Endodermal cell (in vitro differentiated cells): Measurements from ENCODE around the gene TRIM72. TPM values are rescaled to one million over a fixed set of nuclear protein-coding genes. Genes with fewer than 3 reads are reported as not detected.

Experiments
- DNase-seq: peaks from one replicate; pipeline ENCODE4 v3.0.0-alpha.2; 2017
- H3K27ac ChIP-seq: 2 replicates; pipeline ENCODE4 v1.5.1; 2013; ENCODE audit warnings: mild to moderate bottlenecking, low read depth, low read length, moderate library complexity
- H3K27me3 ChIP-seq: 2 replicates; pipeline ENCODE4 v1.6.1; 2013; ENCODE audit warnings: mild to moderate bottlenecking, low read length, moderate library complexity; ENCODE audit not compliant: insufficient read depth, control insufficient read depth, poor library complexity, severe bottlenecking
- H3K36me3 ChIP-seq: 2 replicates; pipeline ENCODE4 v1.7.0; 2013; ENCODE audit warnings: mild to moderate bottlenecking, low read length, moderate library complexity; ENCODE audit not compliant: control insufficient read depth, insufficient read depth
- H3K4me1 ChIP-seq: one replicate; pipeline ENCODE4 v1.7.0; 2013; ENCODE audit warnings: low read length; ENCODE audit not compliant: control insufficient read depth, insufficient read depth
- H3K4me3 ChIP-seq: 2 replicates; pipeline ENCODE4 v1.5.1; 2013; ENCODE audit warnings: mild to moderate bottlenecking, low read length, moderate library complexity
- H3K9ac ChIP-seq: 2 replicates; pipeline ENCODE4 v1.6.1; 2013; ENCODE audit warnings: mild to moderate bottlenecking, low read length, moderate library complexity; ENCODE audit not compliant: poor library complexity, severe bottlenecking; ENCODE audit errors: extremely low read depth
- H3K9me3 ChIP-seq: 2 replicates; pipeline ENCODE4 v1.6.1; 2013; ENCODE audit warnings: mild to moderate bottlenecking, low read length, moderate library complexity; ENCODE audit not compliant: control insufficient read depth
- H3K27ac Mint-ChIP-seq: 2 replicates; pipeline ENCODE4 v1.8.0; 2020; ENCODE audit warnings: mixed read lengths
- H3K27me3 Mint-ChIP-seq: 2 replicates; pipeline ENCODE4 v1.8.0; 2021; ENCODE audit warnings: mild to moderate bottlenecking, mixed read lengths; ENCODE audit not compliant: insufficient read depth
- H3K36me3 Mint-ChIP-seq: 2 replicates; pipeline ENCODE4 v1.8.0; 2020; ENCODE audit warnings: low read depth, mixed read lengths
- H3K4me1 Mint-ChIP-seq: 2 replicates; pipeline ENCODE4 v1.8.0; 2020; ENCODE audit warnings: mixed read lengths
- H3K4me3 Mint-ChIP-seq: 2 replicates; pipeline ENCODE4 v1.8.0; 2020; ENCODE audit warnings: mild to moderate bottlenecking, moderate library complexity, mixed read lengths
- H3K9me3 Mint-ChIP-seq: 2 replicates; pipeline ENCODE4 v1.8.0; 2020; ENCODE audit warnings: mild to moderate bottlenecking, mixed read lengths
- CTCF ChIP-seq: fragments of 200-600 bp; sonication (generic); conservative IDR thresholded peaks from 2 replicates; pipeline ENCODE4 v1.5.0; 2021; ENCODE audit warnings: antibody characterized with exemption, mild to moderate bottlenecking
- WGBS, 2 experiments: methylation state at CpG; one replicate each; pipeline versions ENCODE4 v1.1.5 to v1.1.7; 2013; ENCODE audit warnings: missing lambda C conversion rate in 2 of 2, mixed read lengths in 1 of 2; ENCODE audit not compliant: insufficient coverage in 1 of 2, insufficient read length in 1 of 2; 5-methylcytosine and 5-hydroxymethylcytosine counted together
- total RNA-seq, 2 donors: library from RNA; stranded (reverse); fragmentation: NEBNext Ultra II Directional in 1 of 2; extraction: Animal tissue kit (Norgen Biotek cat#: 25700) in 1 of 2; gene quantifications; 2 replicates in 1 of 2; 3 replicates in 1 of 2; pipeline ENCODE4 v1.2.1, GENCODE V29; 2021

TRIM72 gene
- total RNA-seq, 2 donors from 2014 or later = 0.15 to 0.20 TPM

GRCh38 chr16:31181102-31181830 is 32.7 kb upstream of the TRIM72 start:
- peaks cover 27% of the 10 kb centered on the region for H3K4me1 Mint-ChIP-seq
- peak overlapping the region; percentile 94 for H3K4me3 Mint-ChIP-seq
- H3K36me3 Mint-ChIP-seq = peaks cover 53% of the 10 kb centered on the region
- peak overlapping the region; percentile 97 for H3K4me3 ChIP-seq
- no peak for DNase-seq
- H3K27me3 Mint-ChIP-seq = no peaks in the 10 kb centered on the region
- peak overlapping the region; percentile 100 for H3K27ac Mint-ChIP-seq
- H3K9me3 ChIP-seq = no peaks in the 10 kb centered on the region
- H3K27me3 ChIP-seq = no peaks in the 10 kb centered on the region
- TF ChIP-seq CTCF = no peak
- peak overlapping the region; percentile 99 for H3K27ac ChIP-seq
- H3K4me1 ChIP-seq = no peaks in the 10 kb centered on the region
- H3K9me3 Mint-ChIP-seq = no peaks in the 10 kb centered on the region
- 1 to 4% methylated on average over 26 to 29 of the region's 31 CpGs for WGBS, 2 experiments
- peaks cover 50% of the 10 kb centered on the region for H3K36me3 ChIP-seq
- peak overlapping the region; percentile 96 for H3K9ac ChIP-seq

DNA sequence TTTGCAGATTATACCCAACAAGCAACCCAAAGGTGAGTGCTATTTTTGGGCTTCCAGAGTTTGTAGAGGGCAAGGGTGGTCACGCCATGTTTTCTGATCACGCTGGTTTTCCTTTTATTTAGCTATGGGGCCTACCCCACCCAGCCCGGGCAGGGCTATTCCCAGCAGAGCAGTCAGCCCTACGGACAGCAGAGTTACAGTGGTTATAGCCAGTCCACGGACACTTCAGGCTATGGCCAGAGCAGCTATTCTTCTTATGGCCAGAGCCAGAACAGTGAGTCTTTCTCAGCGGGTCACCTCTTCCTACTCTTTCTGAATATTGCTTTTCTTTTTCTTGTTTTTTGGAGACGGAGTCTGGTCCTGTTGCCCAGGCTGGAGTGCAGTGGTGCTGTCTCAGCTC is 31.5 kb upstream of the TRIM72 start:
- peak overlapping the region; percentile 94 for H3K4me3 Mint-ChIP-seq
- peak overlapping the region; percentile 97 for H3K4me3 ChIP-seq
- TF ChIP-seq CTCF = no peak
- H3K36me3 ChIP-seq = peaks cover 61% of the 10 kb centered on the region
- H3K9me3 ChIP-seq = no peaks in the 10 kb centered on the region
- H3K4me1 Mint-ChIP-seq = peaks cover 27% of the 10 kb centered on the region
- H3K27me3 ChIP-seq = no peaks in the 10 kb centered on the region
- H3K27me3 Mint-ChIP-seq = no peaks in the 10 kb centered on the region
- peak overlapping the region; percentile 92 for H3K27ac Mint-ChIP-seq
- H3K27ac ChIP-seq = no peak overlapping the region
- no peaks in the 10 kb centered on the region for H3K9me3 Mint-ChIP-seq
- H3K36me3 Mint-ChIP-seq = peaks cover 64% of the 10 kb centered on the region
- WGBS, 2 experiments = 53 to 62% methylated on average over 7 of the region's 7 CpGs
- H3K4me1 ChIP-seq = no peaks in the 10 kb centered on the region
- peak overlapping the region; percentile 96 for H3K9ac ChIP-seq
- no peak for DNase-seq

GRCh38 chr16:31183432-31184428 is 30.2 kb upstream of the TRIM72 start:
- H3K27me3 ChIP-seq = no peaks in the 10 kb centered on the region
- H3K4me1 Mint-ChIP-seq = peaks cover 27% of the 10 kb centered on the region
- no peak overlapping the region for H3K27ac ChIP-seq
- no peaks in the 10 kb centered on the region for H3K4me1 ChIP-seq
- no peaks in the 10 kb centered on the region for H3K27me3 Mint-ChIP-seq
- H3K4me3 ChIP-seq = peak overlapping the region; percentile 97
- H3K27ac Mint-ChIP-seq = peak overlapping the region; percentile 92
- WGBS, 2 experiments = 96 to 97% methylated on average over 5 to 10 of the region's 10 CpGs
- H3K9me3 Mint-ChIP-seq = no peaks in the 10 kb centered on the region
- H3K4me3 Mint-ChIP-seq = peak overlapping the region; percentile 94
- H3K36me3 Mint-ChIP-seq = peaks cover 77% of the 10 kb centered on the region
- no peak for TF ChIP-seq CTCF
- H3K36me3 ChIP-seq = peaks cover 74% of the 10 kb centered on the region
- DNase-seq = no peak
- H3K9ac ChIP-seq = no peak overlapping the region
- no peaks in the 10 kb centered on the region for H3K9me3 ChIP-seq
